Measurements from ENCODE around the gene CEP95.
A peak's percentile ranks its signal among the peaks of the same experiment; 100 is the strongest.

The CEP95 gene

DNA sequence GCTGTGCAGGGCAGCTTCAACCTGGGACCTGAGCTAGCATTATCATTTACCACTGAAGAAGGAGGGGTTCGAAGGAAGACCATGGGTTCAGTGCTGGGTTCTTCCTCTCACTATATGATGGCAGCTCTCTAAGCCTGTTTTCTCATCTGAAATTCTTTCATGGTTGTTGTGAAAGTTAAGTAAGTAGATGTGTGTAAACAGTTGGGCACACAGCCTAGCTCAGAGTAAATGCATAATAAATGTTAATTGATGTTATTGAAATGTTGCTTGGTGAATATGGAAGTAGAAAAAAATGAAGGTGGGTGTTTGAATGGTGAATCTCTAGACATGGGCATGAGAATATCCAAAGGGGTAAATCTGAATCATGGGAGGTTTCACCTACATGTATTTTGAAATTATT is 9.1 kb downstream of the CEP95 start:
- DNase-seq (ENCODE audit: low read depth) = no peak

DNA sequence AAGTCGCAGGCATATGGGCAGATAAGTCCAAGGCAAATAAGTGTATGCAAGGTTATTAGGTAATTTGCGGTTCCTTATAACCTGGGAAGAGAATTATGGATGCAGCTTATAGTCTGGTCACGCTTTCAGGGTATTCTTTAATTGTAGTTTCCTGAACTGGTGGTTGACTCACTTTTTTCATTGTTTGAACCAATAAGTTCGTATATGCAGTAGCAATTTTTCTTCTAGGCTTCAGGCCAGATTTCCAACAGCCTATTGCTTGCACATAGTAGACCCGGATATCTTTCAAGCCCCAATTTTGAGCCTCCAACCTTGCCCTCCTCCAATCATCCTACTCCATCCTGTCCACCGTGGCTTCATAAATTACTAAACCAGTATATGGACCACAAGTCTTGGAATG is 12.8 kb downstream of the CEP95 start:
- no peak for DNase-seq (ENCODE audit: low read depth)

GRCh38 chr17:64520359-64520758 is 13.6 kb downstream of the CEP95 start:
- no peak for DNase-seq (ENCODE audit: low read depth)

DNA sequence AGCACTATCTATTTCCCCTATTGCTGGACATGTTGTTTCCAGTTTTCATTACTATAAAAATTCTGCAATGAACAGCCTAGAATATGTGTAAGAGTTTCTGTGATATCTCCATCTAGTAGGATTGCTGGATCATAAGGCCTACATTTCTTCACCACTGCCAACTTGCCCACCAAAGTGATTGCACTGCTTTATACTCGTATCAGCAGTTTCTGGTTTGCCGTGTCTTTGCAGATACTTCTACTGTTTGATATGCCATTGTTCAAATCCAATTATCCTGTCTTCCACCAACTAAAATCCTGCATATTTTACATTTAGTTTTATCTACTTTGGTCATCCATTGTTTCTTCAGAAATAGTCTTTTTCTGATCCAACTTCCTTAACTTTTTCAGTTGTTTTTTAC is 21.1 kb downstream of the CEP95 start:
- DNase-seq (ENCODE audit: low read depth) = no peak

DNA sequence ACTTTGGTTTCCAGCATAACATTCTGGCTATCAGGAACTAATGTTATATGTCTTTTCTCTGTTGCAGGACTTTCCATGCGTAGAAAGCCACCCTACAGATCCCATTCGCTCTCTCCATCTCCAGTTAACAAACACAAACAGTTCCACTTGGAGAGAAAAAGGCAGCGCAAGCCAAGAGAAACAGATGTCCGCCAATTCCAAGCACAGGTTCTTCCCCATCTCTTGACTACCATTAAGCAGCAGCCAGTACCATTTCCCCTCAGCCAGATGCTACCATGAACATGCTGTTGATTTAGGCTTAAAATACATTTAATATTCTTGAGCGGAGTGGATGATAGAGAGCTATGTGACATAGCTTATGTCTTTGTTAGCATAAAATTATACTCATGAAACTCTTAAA is 22.4 kb downstream of the CEP95 start:
- no peak for DNase-seq (ENCODE audit: low read depth)

DNA sequence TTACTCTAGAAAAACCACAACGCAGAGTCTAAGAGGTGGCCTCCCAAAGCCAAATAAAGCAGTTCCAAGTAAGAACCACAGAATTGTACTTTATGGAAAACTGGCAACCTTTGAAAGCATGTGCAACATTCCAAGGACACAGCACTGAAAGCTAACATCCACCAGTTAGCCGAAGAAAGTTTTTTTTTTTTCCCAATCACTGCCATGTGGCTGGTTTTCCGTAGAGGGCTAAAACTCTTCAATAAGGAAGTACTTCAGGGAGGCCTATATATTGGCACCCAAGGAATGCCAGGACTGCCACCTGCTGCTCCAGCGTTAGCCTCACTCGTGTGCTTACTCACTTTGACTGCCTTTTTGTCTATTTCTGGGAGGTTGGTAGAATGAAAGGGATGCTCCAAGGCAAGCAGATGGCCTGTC is 25.2 kb downstream of the CEP95 start:
- DNase-seq (ENCODE audit: low read depth) = no peak

DNA sequence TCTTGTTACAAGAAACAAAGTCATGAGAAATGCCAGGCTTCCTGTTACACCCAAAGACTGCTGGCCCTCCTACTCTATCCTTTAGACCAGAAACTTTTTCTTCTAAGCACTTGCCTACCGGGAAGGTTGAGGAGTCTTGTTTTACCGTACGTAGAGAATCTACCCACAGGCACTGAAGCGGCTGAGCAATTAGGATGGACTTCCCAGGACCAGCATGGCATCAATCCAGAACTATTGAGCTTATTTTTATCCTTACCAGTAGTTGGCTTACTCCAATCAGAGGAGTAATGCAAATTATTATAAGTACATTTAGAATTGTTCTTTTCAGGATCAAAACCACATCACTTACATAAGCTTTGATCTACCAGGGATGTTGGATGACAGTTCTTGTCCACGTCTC is 25.6 kb downstream of the CEP95 start:
- DNase-seq (ENCODE audit: low read depth) = no peak

- DNase-seq (ENCODE audit: low read depth) = no peak
Observed at GRCh38 chr17:64533784-64534183, 27.0 kb downstream of the CEP95 start.

GRCh38 chr17:64534187-64534586 is 27.4 kb downstream of the CEP95 start:
- no peak for DNase-seq (ENCODE audit: low read depth)

- no peak for DNase-seq (ENCODE audit: low read depth)
Observed at GRCh38 chr17:64535357-64535756, 28.6 kb downstream of the CEP95 start.

GRCh38 chr17:64536913-64537312 is 30.1 kb downstream of the CEP95 start:
- no peak for DNase-seq (ENCODE audit: low read depth)

DNA sequence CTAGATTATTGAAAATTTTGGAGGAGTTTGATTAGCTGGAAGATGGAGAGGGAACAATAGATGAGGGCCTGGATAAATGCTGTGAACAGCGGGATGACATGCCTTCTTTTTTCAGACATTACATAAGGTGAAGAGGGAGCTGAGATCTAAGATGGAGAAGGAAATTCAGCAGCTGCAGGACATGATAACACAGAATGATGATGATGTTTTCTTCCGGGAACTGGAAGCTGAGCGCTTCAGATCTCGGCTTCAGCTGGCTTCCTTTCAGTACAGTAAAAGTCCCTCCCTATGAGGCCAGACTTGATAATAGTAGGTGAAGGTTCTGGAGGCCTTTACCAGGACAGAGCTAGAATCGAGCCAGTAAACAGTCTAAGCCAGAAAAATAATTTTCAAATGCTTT is 30.7 kb downstream of the CEP95 start:
- DNase-seq (ENCODE audit: low read depth) = no peak

- no peak for DNase-seq (ENCODE audit: low read depth)
Observed at GRCh38 chr17:64538508-64539130, 31.8 kb downstream of the CEP95 start.

GRCh38 chr17:64540118-64540776 is 33.5 kb downstream of the CEP95 start:
- no peak for DNase-seq (ENCODE audit: low read depth)

DNA sequence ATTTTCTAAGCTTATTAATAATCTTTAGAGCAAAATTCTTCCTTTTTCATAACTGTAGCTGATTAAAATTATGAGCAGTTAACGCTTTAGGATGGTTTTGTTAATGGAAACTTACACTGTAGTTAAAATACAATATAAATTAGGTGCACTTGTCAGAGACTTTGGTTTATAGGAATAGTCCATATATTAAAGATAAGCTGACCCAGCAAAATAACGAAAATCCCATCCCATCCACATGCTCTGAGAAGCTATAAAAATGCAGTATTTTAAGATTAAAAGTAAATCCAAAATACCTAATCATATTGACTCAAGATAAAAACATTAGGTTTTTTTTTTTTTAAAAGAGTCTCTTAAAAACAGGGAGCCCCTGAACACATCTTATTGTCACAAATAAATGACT is 38.0 kb downstream of the CEP95 start:
- DNase-seq (ENCODE audit: low read depth) = no peak

- no peak for DNase-seq (ENCODE audit: low read depth)
Observed at GRCh38 chr17:64546716-64547115, 39.9 kb downstream of the CEP95 start.

DNA sequence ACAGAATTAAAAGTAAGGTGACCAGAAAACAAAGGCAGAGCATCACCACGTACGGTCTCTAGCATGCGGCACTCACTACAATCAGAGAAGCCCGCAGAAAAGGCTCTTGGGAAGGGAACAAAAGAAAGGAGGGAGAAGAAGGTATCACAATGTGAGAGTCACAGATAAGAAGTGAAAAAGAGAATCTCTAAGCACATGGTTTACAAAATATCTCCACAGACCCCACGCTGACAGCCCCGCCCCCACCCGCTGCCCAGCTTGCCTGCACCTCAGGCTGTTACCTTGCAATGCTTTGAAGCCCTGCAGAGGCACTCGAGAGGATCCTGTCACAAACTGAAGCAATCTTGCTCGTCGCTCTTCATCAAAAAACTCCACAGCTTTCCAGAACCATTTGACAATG is 40.5 kb downstream of the CEP95 start:
- no peak for DNase-seq (ENCODE audit: low read depth)

DNA sequence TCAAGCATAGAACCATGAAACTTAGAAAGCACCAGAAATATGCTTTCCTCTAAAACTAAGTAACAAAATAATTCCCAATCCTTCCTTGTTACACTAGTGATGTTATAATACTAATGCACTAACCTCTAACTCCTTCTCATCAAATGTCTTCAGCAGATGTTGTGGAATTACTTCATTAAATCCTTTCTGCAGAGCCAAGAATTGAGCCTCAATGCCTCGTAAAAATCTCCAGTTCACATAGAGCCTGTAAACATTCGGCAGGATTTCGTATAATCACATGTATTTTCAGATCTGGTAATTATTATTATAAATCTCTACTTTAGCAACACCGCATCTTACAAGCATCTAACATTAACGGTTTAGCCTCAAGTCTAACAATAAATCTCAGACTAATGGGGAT is 44.7 kb downstream of the CEP95 start:
- DNase-seq (ENCODE audit: low read depth) = no peak

DNA sequence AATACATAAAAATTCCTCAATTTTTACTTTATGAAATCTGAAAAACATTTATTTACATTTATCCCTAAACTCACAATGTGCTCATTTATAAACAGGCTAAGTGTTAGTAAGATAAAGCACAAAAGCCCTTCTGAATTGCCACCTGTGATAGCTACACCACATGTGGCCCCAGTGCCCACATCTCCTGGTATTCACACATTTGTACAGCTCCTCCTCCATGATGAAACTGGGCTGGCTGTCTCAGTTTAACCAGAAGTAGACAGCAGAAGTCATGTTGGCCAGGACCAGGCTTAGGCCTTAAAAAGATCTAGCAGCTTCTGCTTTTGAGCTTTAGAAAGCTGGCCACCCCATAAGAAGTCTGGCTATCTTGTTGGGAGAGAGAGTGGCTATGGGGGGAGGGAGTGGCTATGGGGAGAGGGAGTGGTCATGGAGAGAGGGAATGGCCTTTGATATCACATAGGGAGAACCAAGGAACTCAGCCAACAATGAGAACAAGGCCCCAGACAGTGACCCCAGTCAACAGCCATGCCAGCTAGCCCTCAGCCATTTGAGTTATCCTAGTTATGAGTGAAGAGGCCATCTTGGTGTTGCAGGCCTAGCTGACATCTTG is 47.4 kb downstream of the CEP95 start:
- no peak for DNase-seq (ENCODE audit: low read depth)

DNA sequence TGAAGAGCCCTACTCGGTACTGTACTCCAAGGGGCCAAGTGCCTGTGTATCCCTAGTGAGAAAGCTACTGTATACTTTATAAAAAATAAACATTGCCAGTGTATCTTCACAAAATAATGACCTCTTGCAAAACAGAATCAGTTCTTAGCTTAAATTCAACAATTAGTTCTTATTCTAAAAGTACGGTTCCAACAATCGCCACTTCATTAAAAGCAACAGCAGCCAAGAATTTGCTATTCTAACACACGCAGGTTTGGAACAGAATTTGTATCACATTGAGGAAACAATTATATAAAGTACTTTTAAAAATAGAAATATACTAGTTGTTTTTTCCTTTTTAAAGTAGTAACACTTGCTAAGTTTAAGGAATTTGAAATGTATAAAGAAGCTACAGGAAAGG is 48.5 kb downstream of the CEP95 start:
- no peak for DNase-seq (ENCODE audit: low read depth)

- DNase-seq (ENCODE audit: low read depth) = no peak
Observed at GRCh38 chr17:64564098-64564497, 57.3 kb downstream of the CEP95 start.

DNA sequence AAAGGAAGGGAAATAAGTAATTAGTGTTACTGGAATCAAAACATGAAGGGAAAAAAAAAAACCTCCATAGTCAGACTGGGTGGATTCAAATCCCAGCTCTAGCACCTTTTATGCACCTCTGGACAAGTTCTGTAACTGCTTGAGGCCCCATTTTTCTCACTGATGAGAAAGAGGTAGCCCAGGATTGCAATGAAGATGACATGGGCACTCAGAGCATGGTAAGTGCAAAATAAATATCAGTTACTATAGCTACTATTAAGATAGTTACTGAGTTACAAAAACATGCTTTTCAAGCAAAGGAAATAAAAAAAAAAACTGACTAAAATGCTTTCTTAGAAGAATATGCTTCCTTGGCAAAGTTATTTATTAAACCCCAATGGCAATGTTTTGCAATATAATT is 58.8 kb downstream of the CEP95 start:
- no peak for DNase-seq (ENCODE audit: low read depth)

- no peak for DNase-seq (ENCODE audit: low read depth)
Observed at GRCh38 chr17:64571746-64572145, 65.0 kb downstream of the CEP95 start.

DNA sequence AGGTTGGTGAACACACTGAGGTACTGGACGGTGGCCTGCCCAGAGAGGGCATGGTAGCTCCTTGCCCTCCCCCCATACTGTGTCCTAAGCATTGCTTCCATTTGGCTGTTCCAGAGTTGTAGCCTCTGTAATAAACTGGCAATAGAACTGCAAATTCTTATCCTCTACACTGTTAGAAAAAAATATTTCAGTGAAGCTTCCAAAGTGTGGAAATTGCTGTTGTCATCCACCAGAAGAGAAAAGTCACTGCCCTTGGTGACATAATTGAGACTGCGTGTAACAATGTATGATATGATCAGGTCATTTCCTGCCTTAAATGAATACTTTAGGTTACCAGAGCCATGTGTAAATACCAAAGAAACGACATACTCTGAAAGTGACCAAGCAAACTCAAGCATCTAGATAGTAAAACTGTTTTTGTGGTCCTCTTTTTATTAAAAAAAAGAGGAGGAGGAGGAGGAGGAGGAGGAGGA is 65.9 kb downstream of the CEP95 start:
- peak; percentile 47 for DNase-seq (ENCODE audit: low read depth)

All from iris pigment epithelial cell (primary cell).